ENCODE data around the gene SP5.
"Not testable (repeated sequence)": the region's sequence is repeated elsewhere in the genome, so short reads cannot be mapped to it uniquely, and the experiment has no call there.

SP5 gene

GRCh38 chr2:170715062-170715931, at the start of gene SP5:
SP5 (plus strand) TSS chr2:170715337; CDS start chr2:170715513, 176 bp downstream.
- H3K4me3 ChIP-seq (ENCODE audit: low read depth, low read length), result no peak within 1 kb of the TSS
- no peak for TF ChIP-seq CTCF (IDR thresholded peaks at IDR 0.05; ENCODE audit: borderline replicate concordance, insufficient read depth, low read depth, low read length)

- no peak for TF ChIP-seq CTCF (IDR thresholded peaks at IDR 0.05; ENCODE audit: borderline replicate concordance, insufficient read depth, low read depth, low read length)
Measured at GRCh38 chr2:170665743-170666142, 49.4 kb upstream of the SP5 start.

GRCh38 chr2:170669909-170670308, 45.2 kb upstream of the SP5 start:
- no peak overlapping the region for H3K4me3 ChIP-seq (ENCODE audit: low read depth, low read length)
- no peak for TF ChIP-seq CTCF (IDR thresholded peaks at IDR 0.05; ENCODE audit: borderline replicate concordance, insufficient read depth, low read depth, low read length)

More at GRCh38 chr2:170665743-170666142, 49.4 kb upstream of the SP5 start:
- H3K4me3 ChIP-seq (ENCODE audit: low read depth, low read length), result no peak overlapping the region

GRCh38 chr2:170670651-170671050, 44.5 kb upstream of the SP5 start:
- no peak overlapping the region for H3K4me3 ChIP-seq (ENCODE audit: low read depth, low read length)
- no peak for TF ChIP-seq CTCF (IDR thresholded peaks at IDR 0.05; ENCODE audit: borderline replicate concordance, insufficient read depth, low read depth, low read length)

- H3K4me3 ChIP-seq (ENCODE audit: low read depth, low read length), result no peak overlapping the region
- TF ChIP-seq CTCF (IDR thresholded peaks at IDR 0.05; ENCODE audit: borderline replicate concordance, insufficient read depth, low read depth, low read length), result no peak
Measured at GRCh38 chr2:170671079-170671478, 44.1 kb upstream of the SP5 start.

- H3K4me3 ChIP-seq (ENCODE audit: low read depth, low read length), result not testable (repeated sequence)
Measured at GRCh38 chr2:170674282-170674681, 40.9 kb upstream of the SP5 start.

- H3K4me3 ChIP-seq (ENCODE audit: low read depth, low read length), result no peak overlapping the region
Measured at GRCh38 chr2:170675701-170676100, 39.4 kb upstream of the SP5 start.

More at GRCh38 chr2:170675701-170676100, 39.4 kb upstream of the SP5 start:
- TF ChIP-seq CTCF (IDR thresholded peaks at IDR 0.05; ENCODE audit: borderline replicate concordance, insufficient read depth, low read depth, low read length), result no peak

Data from GM12875 (cell line).